ENCODE results near the gene PTPRC.

Gene PTPRC

DNA sequence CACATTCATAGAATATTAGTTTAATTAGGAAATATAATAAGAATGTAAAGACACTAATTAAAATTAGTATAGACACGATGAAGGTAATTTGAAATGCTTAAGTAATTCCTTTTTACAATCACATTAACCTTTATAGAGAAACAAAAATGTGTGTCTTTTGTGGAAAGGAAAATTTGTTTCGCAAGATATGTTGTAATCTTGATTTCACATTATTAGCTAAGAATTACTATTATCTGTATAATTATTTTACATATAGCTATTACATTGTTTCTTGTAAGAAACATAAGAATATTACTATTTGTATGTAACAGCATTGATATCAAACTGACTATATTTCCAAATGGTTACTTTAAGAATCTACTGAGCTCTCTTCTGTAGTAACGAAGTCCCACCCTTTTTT is 111.2 kb downstream of the PTPRC start:
- no peak for DNase-seq (ENCODE audit: insufficient read length, low spot score)
- FAIRE-seq = no peak

DNA sequence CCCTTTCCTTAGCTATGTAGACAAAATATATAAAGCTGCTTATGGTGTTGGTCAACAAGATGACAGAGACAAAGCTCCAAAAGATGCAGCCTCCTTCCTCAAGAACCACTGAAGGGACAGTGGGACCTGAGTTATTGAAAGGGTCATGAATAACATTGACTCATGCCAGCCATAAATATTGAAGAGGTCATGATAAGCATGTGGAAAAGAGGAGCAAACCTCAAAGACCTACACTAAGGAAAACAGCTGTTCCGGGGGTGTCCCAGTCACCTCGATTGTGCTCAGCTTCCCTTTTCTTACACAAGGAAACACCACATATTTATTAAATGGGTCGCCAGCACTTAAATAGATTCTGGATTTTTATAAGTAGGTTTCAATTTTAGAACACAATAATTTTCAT is 112.9 kb downstream of the PTPRC start:
- DNase-seq (ENCODE audit: insufficient read length, low spot score) (no peak), FAIRE-seq (no peak)

- DNase-seq (ENCODE audit: insufficient read length, low spot score) (no peak), FAIRE-seq (no peak)
Observed at GRCh38 chr1:198754670-198755069, 115.8 kb downstream of the PTPRC start.

DNA sequence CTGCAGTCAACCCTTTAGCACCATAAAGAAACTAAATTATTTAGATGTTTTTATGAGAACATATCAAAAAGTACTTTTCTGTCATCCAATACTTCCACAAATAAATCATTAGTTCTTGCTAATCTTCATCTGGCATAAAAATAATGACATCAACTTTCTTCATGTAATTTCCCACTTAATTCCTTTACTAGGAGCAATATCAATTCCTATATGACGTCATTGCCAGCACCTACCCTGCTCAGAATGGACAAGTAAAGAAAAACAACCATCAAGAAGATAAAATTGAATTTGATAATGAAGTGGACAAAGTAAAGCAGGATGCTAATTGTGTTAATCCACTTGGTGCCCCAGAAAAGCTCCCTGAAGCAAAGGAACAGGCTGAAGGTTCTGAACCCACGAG is 116.9 kb downstream of the PTPRC start:
- DNase-seq (ENCODE audit: insufficient read length, low spot score) (no peak), FAIRE-seq (no peak)

GRCh38 chr1:198756470-198756869 is 117.6 kb downstream of the PTPRC start:
- no peak for DNase-seq (ENCODE audit: insufficient read length, low spot score)
- FAIRE-seq = no peak

- DNase-seq (ENCODE audit: insufficient read length, low spot score) (no peak), FAIRE-seq (no peak)
Observed at GRCh38 chr1:198761859-198762616, 123.2 kb downstream of the PTPRC start.

DNA sequence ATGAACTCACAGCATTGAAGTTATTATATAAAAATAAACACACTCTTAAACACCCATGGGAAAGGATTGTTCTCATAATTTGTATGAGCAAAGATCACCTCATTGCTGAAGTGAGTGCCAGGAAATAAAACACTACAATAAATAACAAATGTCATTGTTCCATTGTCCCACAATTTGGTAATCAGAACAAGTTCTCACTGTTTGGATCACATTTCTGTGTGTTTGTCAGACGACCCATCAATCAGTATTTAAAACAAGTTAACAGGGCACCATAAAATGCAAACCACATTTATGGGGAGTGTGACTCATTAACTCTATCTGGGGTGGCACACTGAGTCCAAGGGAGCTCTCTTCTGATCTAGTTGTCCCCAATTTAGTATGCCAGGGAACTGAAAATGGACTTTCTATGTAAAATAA is 124.5 kb downstream of the PTPRC start:
- DNase-seq (ENCODE audit: insufficient read length, low spot score) = no peak
- peak; percentile 42 for FAIRE-seq

- FAIRE-seq = peak; percentile 55
- DNase-seq (ENCODE audit: insufficient read length, low spot score) = no peak
Observed at GRCh38 chr1:198764748-198765147, 125.9 kb downstream of the PTPRC start.

DNA sequence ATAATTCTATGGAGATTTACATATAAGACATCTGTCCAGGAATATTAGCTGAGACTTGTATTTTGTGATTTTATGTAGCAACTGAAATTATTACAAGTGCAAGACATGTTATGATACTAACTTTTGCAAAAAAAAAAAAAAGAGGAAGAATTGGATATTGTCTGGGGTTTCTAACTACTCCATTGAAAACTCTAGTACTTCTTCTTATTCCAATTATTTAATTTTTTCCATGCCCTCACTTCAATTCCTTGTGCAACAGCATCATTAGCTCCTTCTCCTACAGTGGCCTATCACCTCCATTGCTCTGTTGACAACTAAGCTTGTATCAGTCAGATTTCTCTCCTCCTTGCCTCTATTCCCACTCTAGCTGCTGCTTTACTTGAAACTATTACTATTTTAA is 126.6 kb downstream of the PTPRC start:
- FAIRE-seq = no peak

GRCh38 chr1:198771563-198772153 is 132.8 kb downstream of the PTPRC start:
- DNase-seq (ENCODE audit: insufficient read length, low spot score) = no peak
- no peak for FAIRE-seq

More for the DNA sequence above, 126.6 kb downstream of the PTPRC start:
- no peak for DNase-seq (ENCODE audit: insufficient read length, low spot score)

GRCh38 chr1:198772626-198773025 is 133.8 kb downstream of the PTPRC start:
- FAIRE-seq (no peak), DNase-seq (ENCODE audit: insufficient read length, low spot score) (no peak)

GRCh38 chr1:198773030-198773429 is 134.2 kb downstream of the PTPRC start:
- FAIRE-seq (no peak), DNase-seq (ENCODE audit: insufficient read length, low spot score) (no peak)

GRCh38 chr1:198773523-198773922 is 134.7 kb downstream of the PTPRC start:
- DNase-seq (ENCODE audit: insufficient read length, low spot score) = no peak
- no peak for FAIRE-seq

DNA sequence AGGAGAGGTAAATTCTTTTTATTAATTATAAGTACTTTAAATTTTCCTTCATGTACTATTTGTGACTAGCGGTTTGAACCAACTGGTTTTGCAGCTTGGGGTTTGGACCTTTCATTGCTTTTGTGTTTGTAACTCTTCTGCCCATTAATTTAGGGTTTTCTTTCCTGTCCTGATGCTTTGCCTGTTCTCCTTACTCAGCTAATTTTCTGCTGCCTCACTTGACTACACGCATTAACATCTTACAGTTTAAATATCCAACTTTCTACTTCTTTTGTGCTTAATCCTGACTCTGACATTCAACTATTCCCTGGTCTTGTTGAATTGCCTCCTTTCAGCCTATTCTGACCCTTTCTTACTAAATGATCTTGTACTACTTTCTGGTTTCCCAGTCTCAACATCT is 135.6 kb downstream of the PTPRC start:
- FAIRE-seq = no peak
- no peak for DNase-seq (ENCODE audit: insufficient read length, low spot score)

DNA sequence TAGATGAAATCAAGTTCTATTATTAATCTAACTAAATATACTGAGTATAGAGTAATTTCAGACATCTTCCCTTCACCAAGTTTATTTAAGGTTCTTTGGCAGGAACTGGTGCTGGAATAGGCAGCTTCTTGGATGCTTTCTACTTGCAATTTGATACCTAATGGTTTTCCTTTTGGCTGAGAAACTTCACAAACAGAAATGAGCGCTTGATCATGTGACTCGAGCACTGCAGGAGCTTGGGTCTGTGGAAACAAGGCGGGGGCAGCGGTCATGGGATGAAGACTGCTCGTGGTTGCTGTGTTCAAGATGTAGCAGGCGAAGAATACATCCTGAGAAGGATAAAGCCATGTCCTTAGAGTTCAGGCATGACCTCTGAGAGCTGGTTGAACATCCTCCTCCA is 136.8 kb downstream of the PTPRC start:
- DNase-seq (ENCODE audit: insufficient read length, low spot score) (no peak), FAIRE-seq (no peak)

DNA sequence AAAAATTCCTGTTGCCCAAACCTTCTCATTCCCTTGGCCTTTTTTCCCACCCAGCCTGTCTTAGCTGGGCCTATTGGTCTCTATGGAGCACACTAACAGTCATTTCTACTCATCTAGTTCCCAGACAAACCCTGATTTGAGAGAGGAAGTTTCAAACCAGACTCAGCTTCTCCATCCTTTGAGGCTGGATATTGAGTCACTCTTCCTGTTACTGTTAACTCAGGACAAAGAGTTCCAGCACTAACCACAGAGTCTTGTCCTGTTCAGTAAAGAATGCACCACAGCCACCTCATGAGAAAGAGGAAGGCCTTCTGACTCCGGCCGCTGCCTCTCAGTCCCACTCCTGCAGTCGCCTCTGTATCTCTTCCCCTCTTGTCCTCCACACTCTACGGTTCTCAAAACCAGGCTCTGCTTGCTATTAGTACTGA is 137.8 kb downstream of the PTPRC start:
- FAIRE-seq (peak; percentile 31), DNase-seq (ENCODE audit: insufficient read length, low spot score) (no peak)

DNA sequence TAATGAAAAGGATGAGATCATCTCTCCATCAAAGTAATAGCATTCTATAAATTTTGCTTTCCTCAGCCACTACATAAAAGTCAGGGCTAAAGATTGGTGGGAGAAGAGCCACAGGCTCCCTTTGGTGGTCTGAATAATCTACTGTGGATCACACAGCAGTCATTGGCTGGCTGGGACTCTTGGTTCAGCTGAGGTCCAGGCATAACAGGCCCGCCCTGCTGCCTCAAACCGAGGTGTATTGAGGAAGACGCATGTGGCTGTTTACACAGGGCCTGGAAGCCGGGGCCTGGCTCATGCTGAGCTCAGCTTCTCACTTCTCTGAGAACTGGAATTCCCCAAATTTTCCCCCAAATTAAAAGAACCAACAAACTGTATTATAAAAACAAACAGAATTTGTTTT is 139.2 kb downstream of the PTPRC start:
- FAIRE-seq (no peak), DNase-seq (ENCODE audit: insufficient read length, low spot score) (no peak)

GRCh38 chr1:198780376-198780775 is 141.5 kb downstream of the PTPRC start:
- FAIRE-seq = no peak
- no peak for DNase-seq (ENCODE audit: insufficient read length, low spot score)

GRCh38 chr1:198788561-198789064 is 149.8 kb downstream of the PTPRC start:
- FAIRE-seq = no peak
- DNase-seq (ENCODE audit: insufficient read length, low spot score) = no peak

DNA sequence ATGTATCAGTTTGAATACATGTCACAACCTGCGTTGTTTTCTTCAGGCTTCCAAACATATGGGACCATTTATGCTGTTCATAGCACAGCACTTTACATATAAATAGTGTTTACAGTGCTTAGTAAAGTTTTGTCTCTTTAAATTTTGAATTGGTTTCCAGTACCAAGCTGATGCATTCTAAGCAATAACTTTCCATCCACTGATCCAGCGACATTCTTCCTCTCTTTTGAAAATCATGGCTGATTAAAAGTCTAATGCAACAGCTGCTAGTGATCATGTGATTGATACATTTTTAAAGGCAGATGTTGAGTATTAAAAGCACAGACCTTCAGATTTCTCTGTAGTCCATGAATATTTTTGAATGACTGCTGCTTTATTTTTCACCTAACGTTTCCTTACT is 154.9 kb downstream of the PTPRC start:
- DNase-seq (ENCODE audit: insufficient read length, low spot score) (no peak), FAIRE-seq (no peak)

DNA sequence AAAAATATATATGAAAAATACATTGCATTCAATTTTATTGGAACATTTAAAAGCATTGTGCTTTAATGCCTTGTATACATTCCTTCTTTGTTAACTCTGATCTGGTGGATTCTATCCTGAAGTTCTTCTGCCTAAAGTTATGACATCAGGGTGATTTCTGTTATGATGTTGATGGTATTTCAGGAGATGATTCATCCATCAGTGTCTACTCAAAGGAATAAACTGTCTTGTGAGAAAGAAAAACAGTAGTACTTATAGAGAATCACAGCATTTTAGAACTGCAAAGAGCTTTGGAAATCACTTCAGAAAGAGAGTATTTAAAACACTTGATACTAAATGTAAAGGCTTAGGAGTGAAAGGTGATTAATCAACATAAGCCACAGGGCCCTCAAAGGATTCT is 155.7 kb downstream of the PTPRC start:
- FAIRE-seq = no peak
- DNase-seq (ENCODE audit: insufficient read length, low spot score) = no peak

- DNase-seq (ENCODE audit: insufficient read length, low spot score) (no peak), FAIRE-seq (no peak)
Observed at GRCh38 chr1:198797656-198798055, 158.8 kb downstream of the PTPRC start.

All from GM19239 (cell line).